ENCODE results near the gene MPG. TPM values are rescaled to one million over a fixed set of nuclear protein-coding genes. Genes with fewer than 3 reads are reported as not detected.

MPG gene
- polyA plus RNA-seq, 1 donor from 2014 or later = 70.9 TPM

GRCh38 chr16:62968-63391 lies 15.0 kb upstream of the MPG start:
- Histone ChIP-seq H4K20me1 (ENCODE audit: insufficient read depth) (no peaks in the 10 kb centered on the region), H3K4me2 (ENCODE audit: low read length) (no peak overlapping the region), H3K79me2 (replicated peaks; ENCODE audit: insufficient read depth, low read length) (no peaks in the 10 kb centered on the region), H3K27ac (ENCODE audit: low read length) (no peak overlapping the region), H3K36me3 (ENCODE audit: insufficient read depth, low read length) (no peaks in the 10 kb centered on the region), H3K4me3 (ENCODE audit: low read length) (no peak overlapping the region), H3K27me3 (ENCODE audit: insufficient read depth, low read depth, low read length) (no peaks in the 10 kb centered on the region), H2AFZ (ENCODE audit: low read depth, low read length) (no peak overlapping the region), H3K9me3 (ENCODE audit: low read length) (no peaks in the 10 kb centered on the region), H3F3A (ENCODE audit: insufficient read depth, low read length, poor library complexity, severe bottlenecking) (no peaks in the 10 kb centered on the region), H3K9me2 (ENCODE audit: insufficient read depth, low read length) (no peaks in the 10 kb centered on the region), H3K9ac (ENCODE audit: low read length) (no peak overlapping the region)
- no peak for TF ChIP-seq EZH2 (IDR thresholded peaks at IDR 0.05; ENCODE audit: borderline replicate concordance, insufficient read depth, low read length, poor library complexity, severe bottlenecking)
- no peak for TF ChIP-seq REST (IDR thresholded peaks at IDR 0.05; ENCODE audit: borderline replicate concordance)
- no peak for TF ChIP-seq POLR2AphosphoS5 (IDR thresholded peaks at IDR 0.05)
- no peak for TF ChIP-seq TAF1 (IDR thresholded peaks at IDR 0.05; ENCODE audit: low read depth)
- no peak for TF ChIP-seq MXI1 (conservative IDR thresholded peaks at IDR 0.05; ENCODE audit: poor library complexity, severe bottlenecking)
- TF ChIP-seq, protein P1, sequence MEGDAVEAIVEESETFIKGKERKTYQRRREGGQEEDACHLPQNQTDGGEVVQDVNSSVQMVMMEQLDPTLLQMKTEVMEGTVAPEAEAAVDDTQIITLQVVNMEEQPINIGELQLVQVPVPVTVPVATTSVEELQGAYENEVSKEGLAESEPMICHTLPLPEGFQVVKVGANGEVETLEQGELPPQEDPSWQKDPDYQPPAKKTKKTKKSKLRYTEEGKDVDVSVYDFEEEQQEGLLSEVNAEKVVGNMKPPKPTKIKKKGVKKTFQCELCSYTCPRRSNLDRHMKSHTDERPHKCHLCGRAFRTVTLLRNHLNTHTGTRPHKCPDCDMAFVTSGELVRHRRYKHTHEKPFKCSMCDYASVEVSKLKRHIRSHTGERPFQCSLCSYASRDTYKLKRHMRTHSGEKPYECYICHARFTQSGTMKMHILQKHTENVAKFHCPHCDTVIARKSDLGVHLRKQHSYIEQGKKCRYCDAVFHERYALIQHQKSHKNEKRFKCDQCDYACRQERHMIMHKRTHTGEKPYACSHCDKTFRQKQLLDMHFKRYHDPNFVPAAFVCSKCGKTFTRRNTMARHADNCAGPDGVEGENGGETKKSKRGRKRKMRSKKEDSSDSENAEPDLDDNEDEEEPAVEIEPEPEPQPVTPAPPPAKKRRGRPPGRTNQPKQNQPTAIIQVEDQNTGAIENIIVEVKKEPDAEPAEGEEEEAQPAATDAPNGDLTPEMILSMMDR (IDR thresholded peaks at IDR 0.05; ENCODE audit: poor library complexity, severe bottlenecking) = no peak
- TF ChIP-seq EP300 (conservative IDR thresholded peaks at IDR 0.05; ENCODE audit: poor library complexity, severe bottlenecking) = no peak
- no peak for TF ChIP-seq RAD21 (conservative IDR thresholded peaks at IDR 0.05)
- no peak for TF ChIP-seq SMC3 (conservative IDR thresholded peaks at IDR 0.05; ENCODE audit: poor library complexity)

DNA sequence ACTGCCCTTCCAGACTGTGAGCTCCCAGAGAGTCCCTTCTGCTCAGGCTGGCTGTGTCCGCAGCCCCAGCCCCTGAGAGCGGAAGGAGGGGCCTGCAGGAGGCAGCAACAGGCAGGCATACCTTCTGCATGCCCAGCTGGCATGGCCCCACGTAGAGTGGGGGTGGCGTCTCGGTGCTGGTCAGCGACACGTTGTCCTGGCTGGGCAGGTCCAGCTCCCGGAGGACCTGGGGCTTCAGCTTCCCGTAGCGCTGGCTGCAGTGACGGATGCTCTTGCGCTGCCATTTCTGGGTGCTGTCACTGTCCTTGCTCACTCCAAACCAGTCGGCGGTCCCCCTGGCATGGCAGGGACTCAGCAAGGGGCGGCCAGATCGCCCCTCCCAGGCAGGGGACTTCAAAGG lies 14.6 kb upstream of the MPG start:
- H3K9ac ChIP-seq (ENCODE audit: low read length) = no peak overlapping the region
- H4K20me1 ChIP-seq (ENCODE audit: insufficient read depth) = no peaks in the 10 kb centered on the region
- no peak for TF ChIP-seq POLR2AphosphoS5 (IDR thresholded peaks at IDR 0.05)
- no peak for TF ChIP-seq SMC3 (conservative IDR thresholded peaks at IDR 0.05; ENCODE audit: poor library complexity)
- TF ChIP-seq RAD21 (conservative IDR thresholded peaks at IDR 0.05) = no peak
- no peak for TF ChIP-seq REST (IDR thresholded peaks at IDR 0.05; ENCODE audit: borderline replicate concordance)
- TF ChIP-seq EZH2 (IDR thresholded peaks at IDR 0.05; ENCODE audit: borderline replicate concordance, insufficient read depth, low read length, poor library complexity, severe bottlenecking) = no peak
- TF ChIP-seq EP300 (conservative IDR thresholded peaks at IDR 0.05; ENCODE audit: poor library complexity, severe bottlenecking) = no peak
- no peak for TF ChIP-seq MXI1 (conservative IDR thresholded peaks at IDR 0.05; ENCODE audit: poor library complexity, severe bottlenecking)
- TF ChIP-seq TAF1 (IDR thresholded peaks at IDR 0.05; ENCODE audit: low read depth) = no peak
- TF ChIP-seq, protein P1 (IDR thresholded peaks at IDR 0.05; ENCODE audit: poor library complexity, severe bottlenecking) = no peak
- no peaks in the 10 kb centered on the region for H3K9me2 ChIP-seq (ENCODE audit: insufficient read depth, low read length)
- no peaks in the 10 kb centered on the region for H3K36me3 ChIP-seq (ENCODE audit: insufficient read depth, low read length)
- no peak overlapping the region for H2AFZ ChIP-seq (ENCODE audit: low read depth, low read length)
- no peaks in the 10 kb centered on the region for H3K9me3 ChIP-seq (ENCODE audit: low read length)
- H3K79me2 ChIP-seq (replicated peaks; ENCODE audit: insufficient read depth, low read length) = no peaks in the 10 kb centered on the region
- no peaks in the 10 kb centered on the region for H3K27me3 ChIP-seq (ENCODE audit: insufficient read depth, low read depth, low read length)
- H3K4me3 ChIP-seq (ENCODE audit: low read length) = no peak overlapping the region
- H3F3A ChIP-seq (ENCODE audit: insufficient read depth, low read length, poor library complexity, severe bottlenecking) = no peaks in the 10 kb centered on the region
- no peak overlapping the region for H3K27ac ChIP-seq (ENCODE audit: low read length)
- no peak overlapping the region for H3K4me2 ChIP-seq (ENCODE audit: low read length)

All from neural cell (in vitro differentiated cells).